ENCODE results near the gene TECTB. TPM values are rescaled to one million over a fixed set of nuclear protein-coding genes. Genes with fewer than 3 reads are reported as not detected.

TECTB gene
- total RNA-seq, 6 experiments from 2014 or later: 0.18 to 0.83 (median 0.49) TPM

DNA sequence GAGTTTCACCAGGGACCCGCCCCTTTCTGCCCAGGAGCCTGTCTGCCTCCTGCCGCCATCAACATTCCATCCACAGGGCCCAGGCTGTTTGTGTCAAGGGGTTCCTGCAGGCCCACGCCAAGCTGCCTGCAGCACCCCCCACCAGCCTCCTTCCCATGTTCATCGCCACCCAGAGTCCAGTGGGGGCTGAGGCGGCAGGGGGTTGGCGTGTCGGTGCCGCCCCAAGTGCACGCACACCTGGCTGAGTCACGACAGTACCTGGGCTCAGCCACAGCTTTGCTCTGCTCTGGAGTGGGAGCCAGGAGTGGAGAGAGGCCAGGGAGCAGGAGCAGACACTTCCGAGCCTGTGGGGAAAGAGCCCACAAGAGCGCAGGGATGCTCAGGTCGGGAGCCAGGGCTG is 42.8 kb upstream of the TECTB start:
- intact Hi-C loops (cut with DNase I): no loop called here
- Histone ChIP-seq H3K9me3 (no peaks in the 10 kb centered on the region), H3K36me3 (no peaks in the 10 kb centered on the region), H3K4me1 (peaks cover 0 to 37% (median 13%) of the 10 kb centered on the region in 4 donors), H3K4me3 (no peak overlapping the region), H3K27me3 (no peaks in the 10 kb centered on the region), H3K27ac (no peak overlapping the region)
- TF ChIP-seq POLR2A (IDR thresholded peaks at IDR 0.05): no peak
- TF ChIP-seq, protein P1, sequence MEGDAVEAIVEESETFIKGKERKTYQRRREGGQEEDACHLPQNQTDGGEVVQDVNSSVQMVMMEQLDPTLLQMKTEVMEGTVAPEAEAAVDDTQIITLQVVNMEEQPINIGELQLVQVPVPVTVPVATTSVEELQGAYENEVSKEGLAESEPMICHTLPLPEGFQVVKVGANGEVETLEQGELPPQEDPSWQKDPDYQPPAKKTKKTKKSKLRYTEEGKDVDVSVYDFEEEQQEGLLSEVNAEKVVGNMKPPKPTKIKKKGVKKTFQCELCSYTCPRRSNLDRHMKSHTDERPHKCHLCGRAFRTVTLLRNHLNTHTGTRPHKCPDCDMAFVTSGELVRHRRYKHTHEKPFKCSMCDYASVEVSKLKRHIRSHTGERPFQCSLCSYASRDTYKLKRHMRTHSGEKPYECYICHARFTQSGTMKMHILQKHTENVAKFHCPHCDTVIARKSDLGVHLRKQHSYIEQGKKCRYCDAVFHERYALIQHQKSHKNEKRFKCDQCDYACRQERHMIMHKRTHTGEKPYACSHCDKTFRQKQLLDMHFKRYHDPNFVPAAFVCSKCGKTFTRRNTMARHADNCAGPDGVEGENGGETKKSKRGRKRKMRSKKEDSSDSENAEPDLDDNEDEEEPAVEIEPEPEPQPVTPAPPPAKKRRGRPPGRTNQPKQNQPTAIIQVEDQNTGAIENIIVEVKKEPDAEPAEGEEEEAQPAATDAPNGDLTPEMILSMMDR (IDR thresholded peaks at IDR 0.05): no peak
- ATAC-seq: no peak
- no peak for DNase-seq
- no CpG with 5 or more reads among the region's 13 CpGs for WGBS (ENCODE audit: insufficient coverage, low coverage, low lambda C conversion rate, missing lambda C conversion rate)

DNA sequence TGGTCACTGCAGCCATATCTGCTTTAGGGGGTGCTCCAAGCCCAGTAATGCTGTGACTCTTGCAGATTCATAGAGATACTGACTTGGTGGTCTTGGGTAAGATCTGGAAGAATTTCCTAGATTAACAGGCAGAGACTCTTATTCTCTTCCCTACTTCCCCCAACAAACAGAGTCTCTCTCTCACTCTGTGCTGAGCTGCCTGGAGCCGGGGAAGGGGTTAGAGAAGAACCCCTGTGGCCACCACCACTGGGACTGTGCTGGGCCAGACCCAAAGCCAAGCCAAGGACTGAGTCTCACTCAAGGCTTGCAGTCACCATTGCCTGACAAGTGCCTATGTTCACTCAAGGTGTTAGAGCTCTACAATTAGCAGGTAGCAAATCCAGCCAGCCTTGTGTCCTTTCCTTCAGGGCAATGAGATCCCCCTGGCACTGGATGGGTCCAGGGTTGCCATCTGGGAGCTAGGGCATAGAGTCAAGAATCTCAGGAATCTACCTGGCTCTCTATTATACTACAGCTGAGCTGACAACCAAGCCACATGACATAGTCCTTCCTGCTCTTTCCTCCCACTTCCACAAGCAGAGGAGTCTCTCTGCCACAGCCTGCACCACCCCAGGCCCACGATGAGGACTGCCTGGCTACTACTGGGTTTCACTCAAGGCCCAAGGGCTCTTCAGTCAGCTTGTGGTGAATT is 41.4 kb upstream of the TECTB start:
- Histone ChIP-seq H3K4me1 (peaks cover 0 to 43% (median 13%) of the 10 kb centered on the region in 4 donors), H3K27me3 (no peaks in the 10 kb centered on the region), H3K36me3 (no peaks in the 10 kb centered on the region), H3K27ac (peak overlapping the region in 1 of 3 donors; percentile 72), H3K9me3 (no peaks in the 10 kb centered on the region), H3K4me3 (no peak overlapping the region)
- no peak for DNase-seq
- ATAC-seq: peak; percentile 9 to 63 (median 54)
- intact Hi-C loops (cut with DNase I): no loop called here
- TF ChIP-seq, protein P1 (IDR thresholded peaks at IDR 0.05): no peak
- TF ChIP-seq POLR2A (IDR thresholded peaks at IDR 0.05): no peak
- 30% methylated on average over 2 of the region's 2 CpGs for WGBS (ENCODE audit: insufficient coverage, low coverage, low lambda C conversion rate, missing lambda C conversion rate)

DNA sequence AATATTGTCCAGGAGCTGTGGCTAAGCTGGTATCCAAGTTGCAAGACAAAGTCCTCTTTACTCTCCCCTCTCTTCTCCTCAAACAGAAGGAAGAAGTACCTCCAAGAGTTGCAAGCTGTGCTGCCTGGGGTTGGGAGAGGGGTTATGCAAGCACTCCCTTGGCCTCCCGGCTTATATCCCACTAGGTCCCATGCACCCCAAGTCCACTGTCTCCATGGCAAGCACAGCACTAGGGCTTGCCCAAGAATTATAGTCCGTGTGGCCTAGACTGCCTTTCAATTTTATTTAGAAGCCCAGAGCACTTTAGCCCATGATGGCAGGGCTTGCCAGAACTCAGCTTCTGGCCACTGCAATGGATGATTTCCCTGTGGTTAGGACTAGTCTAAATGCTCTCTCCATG is 40.4 kb upstream of the TECTB start:
- H3K9me3 ChIP-seq: no peaks in the 10 kb centered on the region
- ATAC-seq: peak in 1 of 4 donors; percentile 2

DNA sequence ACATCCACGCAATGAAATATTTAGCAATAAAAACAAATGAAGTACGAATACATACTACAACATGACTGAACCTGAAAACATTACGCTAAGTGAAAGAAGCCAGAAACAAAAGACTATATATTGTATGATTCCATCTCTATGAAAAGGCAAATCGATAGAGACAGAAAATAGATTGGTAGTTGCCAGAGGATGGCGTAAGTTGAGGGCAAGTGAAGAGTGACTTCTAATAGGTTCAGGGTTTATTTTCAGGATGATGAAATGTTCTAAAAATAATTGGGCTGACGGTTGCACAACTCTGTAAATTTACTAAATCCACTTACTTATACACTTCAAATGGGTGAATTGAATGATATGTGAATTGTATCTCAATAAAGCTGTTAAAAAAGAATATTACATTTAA is 39.5 kb upstream of the TECTB start:
- WGBS (ENCODE audit: insufficient coverage, low coverage, low lambda C conversion rate, missing lambda C conversion rate): 24% methylated on average over 6 of the region's 6 CpGs
- Histone ChIP-seq H3K27me3 (no peaks in the 10 kb centered on the region), H3K4me1 (peaks cover 0 to 43% (median 13%) of the 10 kb centered on the region in 4 donors), H3K36me3 (no peaks in the 10 kb centered on the region), H3K4me3 (no peak overlapping the region), H3K9me3 (no peaks in the 10 kb centered on the region), H3K27ac (peak overlapping the region; percentile 30 to 76 (median 71))
- intact Hi-C loops (cut with DNase I): no loop called here
- ATAC-seq (peak; percentile 72 to 82 (median 76)), DNase-seq (peak in 1 of 3 donors; percentile 71)
- TF ChIP-seq, protein P1 (IDR thresholded peaks at IDR 0.05): peak in 1 of 4 donors; percentile 8
- TF ChIP-seq POLR2A (IDR thresholded peaks at IDR 0.05): no peak

More for the DNA sequence above, 40.4 kb upstream of the TECTB start:
- no peak for TF ChIP-seq POLR2A (IDR thresholded peaks at IDR 0.05)
- TF ChIP-seq, protein P1 (IDR thresholded peaks at IDR 0.05): no peak
- intact Hi-C loops (cut with DNase I): no loop called here
- no peaks in the 10 kb centered on the region for H3K27me3 ChIP-seq
- H3K4me3 ChIP-seq: no peak overlapping the region
- no peak for DNase-seq
- no CpG with 5 or more reads among the region's 2 CpGs for WGBS (ENCODE audit: insufficient coverage, low coverage, low lambda C conversion rate, missing lambda C conversion rate)
- peaks cover 0 to 43% (median 13%) of the 10 kb centered on the region in 4 donors for H3K4me1 ChIP-seq
- no peaks in the 10 kb centered on the region for H3K36me3 ChIP-seq
- peak overlapping the region in 2 of 3 donors; percentile 71 to 72 for H3K27ac ChIP-seq

Measured in right lobe of liver (tissue), 6 donors.